Subcutaneous abdominal adipose tissue (tissue), 5 donors: ENCODE measurements around the gene GFRAL.
A peak's percentile ranks its signal among the peaks of the same experiment; 100 is the strongest.

Experiments used
- H3K27ac ChIP-seq: one replicate; pipeline ENCODE4 v1.7.0; 2013; ENCODE audit warnings: low read depth, mild to moderate bottlenecking, inconsistent platforms, low read length, moderate library complexity
- H3K27me3 ChIP-seq, 5 donors: one replicate each; pipeline ENCODE4 v1.7.0; 2013; ENCODE audit warnings: low read length in 5 of 5, inconsistent platforms in 1 of 5; ENCODE audit not compliant: control insufficient read depth in 5 of 5, insufficient read depth in 4 of 5
- H3K36me3 ChIP-seq, 5 donors: one replicate each; pipeline ENCODE4 v1.7.0; 2013; ENCODE audit warnings: low read length in 5 of 5; ENCODE audit not compliant: control insufficient read depth in 5 of 5, insufficient read depth in 5 of 5
- H3K4me1 ChIP-seq, 5 donors: one replicate each; pipeline ENCODE4 v1.7.0; 2013; ENCODE audit warnings: low read length in 5 of 5, mild to moderate bottlenecking in 3 of 5, moderate library complexity in 1 of 5; ENCODE audit not compliant: control insufficient read depth in 5 of 5, insufficient read depth in 5 of 5
- H3K4me3 ChIP-seq, 5 donors: one replicate each; pipeline ENCODE4 v1.7.0; 2013; ENCODE audit warnings: low read length in 5 of 5, low read depth in 1 of 5
- H3K9ac ChIP-seq, 5 donors: one replicate each; pipeline ENCODE4 v1.7.0; 2013; ENCODE audit warnings: low read length in 5 of 5, mild to moderate bottlenecking in 4 of 5, moderate library complexity in 3 of 5
- H3K9me3 ChIP-seq, 5 donors: one replicate each; pipeline ENCODE4 v1.7.0; 2013; ENCODE audit warnings: low read length in 5 of 5; ENCODE audit not compliant: control insufficient read depth in 5 of 5
- donor health status: healthy.
- donor health status: healthy.
- donor health status: healthy.
- donor health status: healthy.
- donor health status: healthy.

Gene GFRAL

GRCh38 chr6:55410674-55411073 lies 83.4 kb downstream of the GFRAL start:
- Histone ChIP-seq H3K4me1 (peaks cover 0 to 3% (median 0%) of the 10 kb centered on the region in 5 donors), H3K27ac (no peak overlapping the region), H3K9ac (no peak overlapping the region), H3K36me3 (no peaks in the 10 kb centered on the region), H3K27me3 (no peaks in the 10 kb centered on the region), H3K9me3 (peaks cover 0 to 2% (median 0%) of the 10 kb centered on the region in 5 donors), H3K4me3 (no peak overlapping the region)

GRCh38 chr6:55423933-55424332 lies 96.7 kb downstream of the GFRAL start:
- H3K9ac ChIP-seq, result no peak overlapping the region
- no peaks in the 10 kb centered on the region for H3K36me3 ChIP-seq
- no peak overlapping the region for H3K4me3 ChIP-seq
- H3K27ac ChIP-seq, result no peak overlapping the region
- no peaks in the 10 kb centered on the region for H3K9me3 ChIP-seq
- H3K4me1 ChIP-seq, result no peaks in the 10 kb centered on the region
- no peaks in the 10 kb centered on the region for H3K27me3 ChIP-seq

GRCh38 chr6:55433446-55434130 lies 106.3 kb downstream of the GFRAL start:
- Histone ChIP-seq H3K4me3 (no peak overlapping the region), H3K27me3 (no peaks in the 10 kb centered on the region), H3K36me3 (no peaks in the 10 kb centered on the region), H3K27ac (no peak overlapping the region), H3K9ac (no peak overlapping the region), H3K9me3 (no peaks in the 10 kb centered on the region), H3K4me1 (peaks cover 0 to 5% (median 0%) of the 10 kb centered on the region in 5 donors)

GRCh38 chr6:55437141-55437540 lies 109.9 kb downstream of the GFRAL start:
- Histone ChIP-seq H3K4me3 (no peak overlapping the region), H3K36me3 (no peaks in the 10 kb centered on the region), H3K4me1 (peaks cover 0 to 6% (median 0%) of the 10 kb centered on the region in 5 donors), H3K27me3 (no peaks in the 10 kb centered on the region), H3K9me3 (no peaks in the 10 kb centered on the region), H3K27ac (no peak overlapping the region), H3K9ac (no peak overlapping the region)

GRCh38 chr6:55438203-55438602 lies 110.9 kb downstream of the GFRAL start:
- Histone ChIP-seq H3K27ac (no peak overlapping the region), H3K4me1 (peaks cover 0 to 13% (median 0%) of the 10 kb centered on the region in 5 donors), H3K9ac (no peak overlapping the region), H3K9me3 (no peaks in the 10 kb centered on the region), H3K4me3 (no peak overlapping the region), H3K36me3 (no peaks in the 10 kb centered on the region), H3K27me3 (no peaks in the 10 kb centered on the region)

GRCh38 chr6:55443238-55444134 lies 116.2 kb downstream of the GFRAL start:
- H3K36me3 ChIP-seq, result no peaks in the 10 kb centered on the region
- no peaks in the 10 kb centered on the region for H3K9me3 ChIP-seq
- no peak overlapping the region for H3K9ac ChIP-seq
- peaks cover 0 to 19% (median 4%) of the 10 kb centered on the region in 5 donors for H3K4me1 ChIP-seq
- H3K27ac ChIP-seq, result peak overlapping the region; percentile 32
- no peak overlapping the region for H3K4me3 ChIP-seq
- no peaks in the 10 kb centered on the region for H3K27me3 ChIP-seq

- no peaks in the 10 kb centered on the region for H3K27me3 ChIP-seq
- H3K27ac ChIP-seq, result no peak overlapping the region
- no peaks in the 10 kb centered on the region for H3K9me3 ChIP-seq
- H3K4me1 ChIP-seq, result peaks cover 0 to 24% (median 7%) of the 10 kb centered on the region in 5 donors
- H3K9ac ChIP-seq, result no peak overlapping the region
- no peak overlapping the region for H3K4me3 ChIP-seq
- H3K36me3 ChIP-seq, result no peaks in the 10 kb centered on the region
Measured at GRCh38 chr6:55445648-55446204, 118.5 kb downstream of the GFRAL start.

GRCh38 chr6:55447891-55448290 lies 120.6 kb downstream of the GFRAL start:
- no peak overlapping the region for H3K27ac ChIP-seq
- H3K27me3 ChIP-seq, result no peaks in the 10 kb centered on the region
- H3K4me3 ChIP-seq, result no peak overlapping the region
- no peak overlapping the region for H3K9ac ChIP-seq
- peaks cover 0 to 16% (median 7%) of the 10 kb centered on the region in 5 donors for H3K4me1 ChIP-seq
- H3K36me3 ChIP-seq, result no peaks in the 10 kb centered on the region
- no peaks in the 10 kb centered on the region for H3K9me3 ChIP-seq

- Histone ChIP-seq H3K4me1 (peaks cover 0 to 13% (median 7%) of the 10 kb centered on the region in 5 donors), H3K9ac (no peak overlapping the region), H3K9me3 (no peaks in the 10 kb centered on the region), H3K36me3 (no peaks in the 10 kb centered on the region), H3K27ac (peak overlapping the region; percentile 27), H3K4me3 (no peak overlapping the region), H3K27me3 (no peaks in the 10 kb centered on the region)
Measured at GRCh38 chr6:55448451-55448850, 121.2 kb downstream of the GFRAL start.

GRCh38 chr6:55449225-55449624 lies 122.0 kb downstream of the GFRAL start:
- H3K4me3 ChIP-seq, result no peak overlapping the region
- H3K36me3 ChIP-seq, result no peaks in the 10 kb centered on the region
- H3K27ac ChIP-seq, result peak overlapping the region; percentile 3

More at GRCh38 chr6:55449225-55449624, 122.0 kb downstream of the GFRAL start:
- H3K4me1 ChIP-seq, result peaks cover 0 to 12% (median 7%) of the 10 kb centered on the region in 5 donors
- no peak overlapping the region for H3K9ac ChIP-seq
- no peaks in the 10 kb centered on the region for H3K27me3 ChIP-seq
- H3K9me3 ChIP-seq, result no peaks in the 10 kb centered on the region
